GM19025 (cell line): Measurements from ENCODE around the gene ACTR3C.

ENCODE experiments used
- ATAC-seq: cut with Tn5 transposase; IDR thresholded peaks from one replicate; pipeline ENCODE4 v1.9.1; 2021; ENCODE audit warnings: mild to moderate bottlenecking, low read depth, moderate library complexity; ENCODE audit not compliant: unreplicated experiment

The ACTR3C gene

GRCh38 chr7:150359622-150360362, 36.4 kb upstream of the ACTR3C start:
- no peak for ATAC-seq

- ATAC-seq, result no peak
Observed at GRCh38 chr7:150358988-150359621, 35.8 kb upstream of the ACTR3C start.

- ATAC-seq, result no peak
Observed at GRCh38 chr7:150358433-150358832, 35.1 kb upstream of the ACTR3C start.

GRCh38 chr7:150357771-150358427, 34.6 kb upstream of the ACTR3C start:
- no peak for ATAC-seq

- ATAC-seq, result peak; percentile 65
Observed at GRCh38 chr7:150357270-150357669, 33.9 kb upstream of the ACTR3C start.

- no peak for ATAC-seq
Observed at GRCh38 chr7:150356265-150356897, 33.0 kb upstream of the ACTR3C start.

GRCh38 chr7:150355666-150356059, 32.3 kb upstream of the ACTR3C start:
- ATAC-seq, result no peak

- no peak for ATAC-seq
Observed at GRCh38 chr7:150351587-150352194, 28.3 kb upstream of the ACTR3C start.

GRCh38 chr7:150346922-150347321, 23.6 kb upstream of the ACTR3C start:
- ATAC-seq, result no peak

- no peak for ATAC-seq
Observed at GRCh38 chr7:150345012-150345411, 21.7 kb upstream of the ACTR3C start.

GRCh38 chr7:150344299-150344698, 21.0 kb upstream of the ACTR3C start:
- ATAC-seq, result no peak

- ATAC-seq, result no peak
Observed at GRCh38 chr7:150343225-150343624, 19.9 kb upstream of the ACTR3C start.

- ATAC-seq, result no peak
Observed at GRCh38 chr7:150342121-150342408, 18.7 kb upstream of the ACTR3C start.

GRCh38 chr7:150341263-150342120, 18.1 kb upstream of the ACTR3C start, which contains the start of gene RARRES2:
Gene RARRES2, minus strand, starts transcription at chr7:150341629. Its CDS starts 1,020 bp downstream, at chr7:150340609.
- ATAC-seq, result no peak

GRCh38 chr7:150340875-150341262, 17.5 kb upstream of the ACTR3C start:
- no peak for ATAC-seq

GRCh38 chr7:150340024-150340749, 16.8 kb upstream of the ACTR3C start:
- no peak for ATAC-seq

GRCh38 chr7:150339409-150339809, 16.1 kb upstream of the ACTR3C start:
- ATAC-seq, result no peak

- ATAC-seq, result no peak
Observed at GRCh38 chr7:150338166-150338829, 15.0 kb upstream of the ACTR3C start.

- ATAC-seq, result no peak
Observed at GRCh38 chr7:150337659-150338081, 14.3 kb upstream of the ACTR3C start.
